ENCODE measurements around the gene NEDD9. TPM values are rescaled to one million over a fixed set of nuclear protein-coding genes. Genes with fewer than 3 reads are reported as not detected.

NEDD9 gene
- total and polyA plus RNA-seq, 2 experiments from 2014 or later = 4.4 to 13.0 TPM

DNA sequence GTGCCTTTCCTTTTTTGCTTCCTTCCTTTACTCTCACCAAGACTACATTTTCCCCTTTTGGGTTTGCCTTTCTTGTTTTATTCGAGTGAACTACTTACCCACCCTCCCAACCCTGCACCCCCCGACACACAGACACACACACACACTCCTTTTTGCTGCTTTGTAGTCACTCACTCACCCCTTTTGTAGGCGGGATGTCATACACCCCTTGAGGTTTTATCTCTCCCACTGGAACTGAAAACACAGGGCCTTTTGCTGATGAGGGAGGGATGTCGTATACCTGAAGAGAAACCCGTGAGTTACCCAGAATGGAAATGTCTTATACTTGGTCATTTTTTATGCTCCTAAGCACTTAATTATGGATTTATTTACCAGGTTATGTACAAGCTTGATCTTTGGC, 40.3 kb downstream of the NEDD9 start (continued):
- TF ChIP-seq, protein P1, sequence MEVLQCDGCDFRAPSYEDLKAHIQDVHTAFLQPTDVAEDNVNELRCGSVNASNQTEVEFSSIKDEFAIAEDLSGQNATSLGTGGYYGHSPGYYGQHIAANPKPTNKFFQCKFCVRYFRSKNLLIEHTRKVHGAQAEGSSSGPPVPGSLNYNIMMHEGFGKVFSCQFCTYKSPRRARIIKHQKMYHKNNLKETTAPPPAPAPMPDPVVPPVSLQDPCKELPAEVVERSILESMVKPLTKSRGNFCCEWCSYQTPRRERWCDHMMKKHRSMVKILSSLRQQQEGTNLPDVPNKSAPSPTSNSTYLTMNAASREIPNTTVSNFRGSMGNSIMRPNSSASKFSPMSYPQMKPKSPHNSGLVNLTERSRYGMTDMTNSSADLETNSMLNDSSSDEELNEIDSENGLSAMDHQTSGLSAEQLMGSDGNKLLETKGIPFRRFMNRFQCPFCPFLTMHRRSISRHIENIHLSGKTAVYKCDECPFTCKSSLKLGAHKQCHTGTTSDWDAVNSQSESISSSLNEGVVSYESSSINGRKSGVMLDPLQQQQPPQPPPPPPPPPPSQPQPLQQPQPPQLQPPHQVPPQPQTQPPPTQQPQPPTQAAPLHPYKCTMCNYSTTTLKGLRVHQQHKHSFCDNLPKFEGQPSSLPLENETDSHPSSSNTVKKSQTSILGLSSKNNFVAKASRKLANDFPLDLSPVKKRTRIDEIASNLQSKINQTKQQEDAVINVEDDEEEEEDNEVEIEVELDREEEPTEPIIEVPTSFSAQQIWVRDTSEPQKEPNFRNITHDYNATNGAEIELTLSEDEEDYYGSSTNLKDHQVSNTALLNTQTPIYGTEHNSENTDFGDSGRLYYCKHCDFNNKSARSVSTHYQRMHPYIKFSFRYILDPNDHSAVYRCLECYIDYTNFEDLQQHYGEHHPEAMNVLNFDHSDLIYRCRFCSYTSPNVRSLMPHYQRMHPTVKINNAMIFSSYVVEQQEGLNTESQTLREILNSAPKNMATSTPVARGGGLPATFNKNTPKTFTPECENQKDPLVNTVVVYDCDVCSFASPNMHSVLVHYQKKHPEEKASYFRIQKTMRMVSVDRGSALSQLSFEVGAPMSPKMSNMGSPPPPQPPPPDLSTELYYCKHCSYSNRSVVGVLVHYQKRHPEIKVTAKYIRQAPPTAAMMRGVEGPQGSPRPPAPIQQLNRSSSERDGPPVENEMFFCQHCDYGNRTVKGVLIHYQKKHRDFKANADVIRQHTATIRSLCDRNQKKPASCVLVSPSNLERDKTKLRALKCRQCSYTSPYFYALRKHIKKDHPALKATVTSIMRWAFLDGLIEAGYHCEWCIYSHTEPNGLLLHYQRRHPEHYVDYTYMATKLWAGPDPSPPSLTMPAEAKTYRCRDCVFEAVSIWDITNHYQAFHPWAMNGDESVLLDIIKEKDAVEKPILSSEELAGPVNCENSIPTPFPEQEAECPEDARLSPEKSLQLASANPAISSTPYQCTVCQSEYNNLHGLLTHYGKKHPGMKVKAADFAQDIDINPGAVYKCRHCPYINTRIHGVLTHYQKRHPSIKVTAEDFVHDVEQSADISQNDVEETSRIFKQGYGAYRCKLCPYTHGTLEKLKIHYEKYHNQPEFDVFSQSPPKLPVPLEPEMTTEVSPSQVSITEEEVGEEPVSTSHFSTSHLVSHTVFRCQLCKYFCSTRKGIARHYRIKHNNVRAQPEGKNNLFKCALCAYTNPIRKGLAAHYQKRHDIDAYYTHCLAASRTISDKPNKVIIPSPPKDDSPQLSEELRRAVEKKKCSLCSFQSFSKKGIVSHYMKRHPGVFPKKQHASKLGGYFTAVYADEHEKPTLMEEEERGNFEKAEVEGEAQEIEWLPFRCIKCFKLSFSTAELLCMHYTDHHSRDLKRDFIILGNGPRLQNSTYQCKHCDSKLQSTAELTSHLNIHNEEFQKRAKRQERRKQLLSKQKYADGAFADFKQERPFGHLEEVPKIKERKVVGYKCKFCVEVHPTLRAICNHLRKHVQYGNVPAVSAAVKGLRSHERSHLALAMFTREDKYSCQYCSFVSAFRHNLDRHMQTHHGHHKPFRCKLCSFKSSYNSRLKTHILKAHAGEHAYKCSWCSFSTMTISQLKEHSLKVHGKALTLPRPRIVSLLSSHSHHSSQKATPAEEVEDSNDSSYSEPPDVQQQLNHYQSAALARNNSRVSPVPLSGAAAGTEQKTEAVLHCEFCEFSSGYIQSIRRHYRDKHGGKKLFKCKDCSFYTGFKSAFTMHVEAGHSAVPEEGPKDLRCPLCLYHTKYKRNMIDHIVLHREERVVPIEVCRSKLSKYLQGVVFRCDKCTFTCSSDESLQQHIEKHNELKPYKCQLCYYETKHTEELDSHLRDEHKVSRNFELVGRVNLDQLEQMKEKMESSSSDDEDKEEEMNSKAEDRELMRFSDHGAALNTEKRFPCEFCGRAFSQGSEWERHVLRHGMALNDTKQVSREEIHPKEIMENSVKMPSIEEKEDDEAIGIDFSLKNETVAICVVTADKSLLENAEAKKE (CRISPR knock-in tag; IDR thresholded peaks at IDR 0.05) = no peak

DNA sequence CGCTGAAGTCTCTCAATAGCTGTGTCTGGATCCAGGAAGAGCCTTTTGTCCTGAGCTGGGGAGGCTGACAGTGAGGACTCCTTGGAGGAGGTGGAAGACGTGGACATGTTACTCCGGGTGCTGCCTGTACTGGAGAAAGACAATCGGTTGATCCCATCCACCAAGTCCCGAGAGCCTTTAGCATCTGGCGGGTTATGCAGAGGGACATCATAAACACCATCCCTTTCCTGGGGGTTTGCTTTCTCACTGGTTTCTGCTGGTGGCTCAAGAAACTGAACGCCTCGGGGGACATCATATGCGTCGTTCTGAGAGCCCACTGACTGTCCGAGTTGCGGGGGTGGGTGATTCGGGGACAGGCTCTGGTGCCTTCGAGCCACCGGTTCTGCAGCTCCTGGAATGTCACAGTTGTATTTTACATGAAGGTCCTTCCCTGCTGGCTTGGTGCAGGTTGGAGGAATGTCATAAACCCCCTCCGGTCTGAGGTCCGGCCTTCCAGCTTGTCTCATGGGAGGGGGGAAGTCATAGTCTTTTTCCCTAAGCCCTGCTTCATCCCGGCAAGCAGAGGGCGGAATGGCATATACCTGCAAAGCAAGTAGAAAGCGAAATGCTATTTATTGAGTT, 41.7 kb downstream of the NEDD9 start:
- H3K9me2 ChIP-seq (ENCODE audit: insufficient read depth) = no peaks in the 10 kb centered on the region
- no peak overlapping the region for H3K4me3 ChIP-seq
- no peak overlapping the region for H3K27ac Mint-ChIP-seq
- DNase-seq (ENCODE audit: low spot score) (no peak), ATAC-seq (no peak)
- H3K79me2 ChIP-seq (replicated peaks; ENCODE audit: insufficient read depth) = no peaks in the 10 kb centered on the region
- H3K4me1 ChIP-seq (ENCODE audit: insufficient read depth) = peaks cover 20% of the 10 kb centered on the region
- peaks cover 3% of the 10 kb centered on the region; the same call in 2 of the 3 replicates for H3K9me3 Mint-ChIP-seq
- no peak overlapping the region for H3K27ac ChIP-seq (ENCODE audit: low read depth)
- no peak overlapping the region for H3K4me3 Mint-ChIP-seq
- no peak overlapping the region for H2AFZ ChIP-seq
- peaks cover 28% of the 10 kb centered on the region for H3K4me1 Mint-ChIP-seq
- peaks cover 46% of the 10 kb centered on the region for H3K36me3 Mint-ChIP-seq (ENCODE audit: low read depth)
- H4K20me1 ChIP-seq (replicated peaks; ENCODE audit: insufficient read depth) = no peaks in the 10 kb centered on the region
- peaks cover 3% of the 10 kb centered on the region for H3K27me3 Mint-ChIP-seq (ENCODE audit: insufficient read depth, low read depth, poor library complexity)
- no peaks in the 10 kb centered on the region for H3K27me3 ChIP-seq (ENCODE audit: insufficient read depth)
- no peaks in the 10 kb centered on the region for H3F3A ChIP-seq (replicated peaks; ENCODE audit: low read depth)
- peaks cover 8% of the 10 kb centered on the region; the same call in 1 of the 2 replicates for H3K36me3 ChIP-seq (ENCODE audit: insufficient read depth)
- H3K4me2 ChIP-seq = no peak overlapping the region
- no peak for TF ChIP-seq POLR2AphosphoS5 (IDR thresholded peaks at IDR 0.05; ENCODE audit: low read depth)
- TF ChIP-seq, protein P2, sequence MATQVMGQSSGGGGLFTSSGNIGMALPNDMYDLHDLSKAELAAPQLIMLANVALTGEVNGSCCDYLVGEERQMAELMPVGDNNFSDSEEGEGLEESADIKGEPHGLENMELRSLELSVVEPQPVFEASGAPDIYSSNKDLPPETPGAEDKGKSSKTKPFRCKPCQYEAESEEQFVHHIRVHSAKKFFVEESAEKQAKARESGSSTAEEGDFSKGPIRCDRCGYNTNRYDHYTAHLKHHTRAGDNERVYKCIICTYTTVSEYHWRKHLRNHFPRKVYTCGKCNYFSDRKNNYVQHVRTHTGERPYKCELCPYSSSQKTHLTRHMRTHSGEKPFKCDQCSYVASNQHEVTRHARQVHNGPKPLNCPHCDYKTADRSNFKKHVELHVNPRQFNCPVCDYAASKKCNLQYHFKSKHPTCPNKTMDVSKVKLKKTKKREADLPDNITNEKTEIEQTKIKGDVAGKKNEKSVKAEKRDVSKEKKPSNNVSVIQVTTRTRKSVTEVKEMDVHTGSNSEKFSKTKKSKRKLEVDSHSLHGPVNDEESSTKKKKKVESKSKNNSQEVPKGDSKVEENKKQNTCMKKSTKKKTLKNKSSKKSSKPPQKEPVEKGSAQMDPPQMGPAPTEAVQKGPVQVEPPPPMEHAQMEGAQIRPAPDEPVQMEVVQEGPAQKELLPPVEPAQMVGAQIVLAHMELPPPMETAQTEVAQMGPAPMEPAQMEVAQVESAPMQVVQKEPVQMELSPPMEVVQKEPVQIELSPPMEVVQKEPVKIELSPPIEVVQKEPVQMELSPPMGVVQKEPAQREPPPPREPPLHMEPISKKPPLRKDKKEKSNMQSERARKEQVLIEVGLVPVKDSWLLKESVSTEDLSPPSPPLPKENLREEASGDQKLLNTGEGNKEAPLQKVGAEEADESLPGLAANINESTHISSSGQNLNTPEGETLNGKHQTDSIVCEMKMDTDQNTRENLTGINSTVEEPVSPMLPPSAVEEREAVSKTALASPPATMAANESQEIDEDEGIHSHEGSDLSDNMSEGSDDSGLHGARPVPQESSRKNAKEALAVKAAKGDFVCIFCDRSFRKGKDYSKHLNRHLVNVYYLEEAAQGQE (IDR thresholded peaks at IDR 0.05; ENCODE audit: unreplicated experiment) = no peak
- TF ChIP-seq, protein P1 (CRISPR knock-in tag; IDR thresholded peaks at IDR 0.05) = no peak
- no peak for TF ChIP-seq CREB1 (CRISPR knock-in tag; IDR thresholded peaks at IDR 0.05; ENCODE audit: low read depth)
- TF ChIP-seq ZNF114 (CRISPR knock-in tag; IDR thresholded peaks at IDR 0.05) = no peak

All from GM23338 (cell line).